Immature natural killer cell (primary cell): ENCODE measurements around the gene SBF2. TPM values are rescaled to one million over a fixed set of nuclear protein-coding genes. Genes with fewer than 3 reads are reported as not detected.

Experiments
- DNase-seq, 3 donors: peaks; one replicate each; pipeline ENCODE4 v3.0.0; 2022; ENCODE audit warnings: mixed read lengths in 1 of 3
- H3K27ac Mint-ChIP-seq, 6 donors: one replicate each; pipeline ENCODE4 v1.8.0; 2020; ENCODE audit warnings: mixed read lengths in 6 of 6, mild to moderate bottlenecking in 5 of 6, inconsistent platforms in 4 of 6, moderate library complexity in 3 of 6
- H3K27me3 Mint-ChIP-seq, 3 donors: one replicate each; pipeline ENCODE4 v1.8.0; 2020 to 2021; ENCODE audit warnings: low read depth in 3 of 3, mild to moderate bottlenecking in 3 of 3, mixed read lengths in 3 of 3, moderate library complexity in 3 of 3, inconsistent platforms in 1 of 3
- H3K36me3 Mint-ChIP-seq, 3 donors: one replicate each; pipeline ENCODE4 v1.8.0; 2020; ENCODE audit warnings: mixed read lengths in 3 of 3, inconsistent platforms in 2 of 3, mild to moderate bottlenecking in 2 of 3
- H3K4me1 Mint-ChIP-seq, 2 donors: one replicate each; pipeline ENCODE4 v1.8.0; 2020; ENCODE audit warnings: inconsistent platforms in 2 of 2, mild to moderate bottlenecking in 2 of 2, mixed read lengths in 2 of 2, moderate library complexity in 1 of 2
- H3K4me3 Mint-ChIP-seq, 5 donors: one replicate each; pipeline ENCODE4 v1.8.0; 2020; ENCODE audit warnings: mild to moderate bottlenecking in 5 of 5, mixed read lengths in 5 of 5, inconsistent platforms in 3 of 5, moderate library complexity in 3 of 5
- H3K9me3 Mint-ChIP-seq, 6 donors: one replicate each; pipeline ENCODE4 v1.8.0; 2020; ENCODE audit warnings: mild to moderate bottlenecking in 6 of 6, mixed read lengths in 6 of 6, inconsistent platforms in 4 of 6, moderate library complexity in 3 of 6
- polyA plus RNA-seq, 3 donors: library from polyadenylated mRNA; unstranded; fragments of 300-500 nt; fragmentation: Illumina TruSeq; gene quantifications; one replicate each; pipeline ENCODE4 v1.2.3, GENCODE V29; 2021

Gene SBF2
- polyA plus RNA-seq, 3 donors from 2014 or later: 3.2 to 6.9 (median 4.7) TPM

DNA sequence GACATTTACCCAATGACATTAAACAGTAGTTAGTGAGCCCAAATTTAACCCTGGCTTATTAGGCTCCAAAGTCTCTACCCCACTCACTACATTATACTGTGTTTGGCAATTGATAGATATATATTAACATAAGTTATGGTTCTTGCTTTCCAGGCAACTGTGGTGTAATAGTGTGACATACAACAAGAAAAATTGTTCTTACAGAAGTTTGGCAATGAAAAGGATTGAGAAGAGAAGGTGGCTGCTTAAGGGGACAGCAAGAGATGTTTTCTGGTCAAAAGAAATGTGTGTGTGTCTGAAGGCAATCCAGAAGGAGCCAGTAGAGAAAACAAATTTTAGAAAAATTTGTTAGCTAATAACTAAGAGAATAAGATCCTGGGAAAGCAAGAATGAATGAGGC lies 497.8 kb downstream of the SBF2 start:
- Mint-ChIP-seq H3K36me3 (peaks cover 0 to 16% (median 7%) of the 10 kb centered on the region in 3 donors), H3K9me3 (no peaks in the 10 kb centered on the region), H3K4me3 (no peak overlapping the region), H3K27ac (no peak overlapping the region), H3K27me3 (no peaks in the 10 kb centered on the region), H3K4me1 (no peaks in the 10 kb centered on the region)
- no peak for DNase-seq

DNA sequence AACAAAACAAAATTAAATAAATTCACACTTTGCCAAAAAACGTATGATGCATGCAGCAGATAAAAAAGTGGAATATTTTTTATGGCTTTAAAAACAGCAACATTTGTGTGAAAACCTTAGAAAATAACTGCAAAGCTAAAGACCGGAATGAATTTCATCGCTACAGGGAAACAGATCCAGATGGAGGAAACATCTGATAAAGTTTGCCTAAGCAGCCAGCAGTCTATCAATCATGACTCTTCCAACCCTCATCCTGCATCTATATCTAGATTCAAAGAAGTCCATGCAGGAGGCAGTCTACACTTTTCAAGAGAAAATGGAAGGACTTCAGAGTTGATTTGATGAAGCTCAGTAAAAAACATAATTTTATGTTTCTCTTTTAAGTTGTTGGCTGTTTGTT lies 503.3 kb downstream of the SBF2 start:
- Mint-ChIP-seq H3K36me3 (peaks cover 3 to 24% (median 19%) of the 10 kb centered on the region in 3 donors), H3K27ac (no peak overlapping the region), H3K4me3 (no peak overlapping the region), H3K4me1 (peaks cover 12 to 15% of the 10 kb centered on the region in 2 donors), H3K9me3 (no peaks in the 10 kb centered on the region), H3K27me3 (peaks cover 0 to 2% (median 0%) of the 10 kb centered on the region in 3 donors)
- no peak for DNase-seq

DNA sequence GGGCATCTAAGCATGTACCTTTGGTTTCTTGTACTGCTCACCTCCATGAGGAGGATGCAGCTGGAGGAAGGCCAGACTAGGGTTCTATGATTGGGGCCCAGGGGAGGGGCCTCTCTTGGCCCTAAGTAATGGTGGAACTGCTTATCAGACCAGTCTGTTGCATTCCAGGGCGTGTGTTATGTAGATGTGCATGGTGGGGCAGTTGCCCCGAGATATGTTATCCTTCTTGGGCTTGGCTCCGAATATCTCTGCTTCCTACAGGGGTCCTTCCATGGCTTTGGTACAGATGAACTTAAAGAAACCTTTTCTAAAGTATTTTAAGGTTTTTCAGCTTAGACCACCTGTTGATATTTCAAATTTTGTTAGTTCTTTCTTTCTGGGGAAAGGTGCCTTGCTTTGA lies 504.1 kb downstream of the SBF2 start:
- H3K27me3 Mint-ChIP-seq: peaks cover 0 to 2% (median 0%) of the 10 kb centered on the region in 3 donors
- H3K9me3 Mint-ChIP-seq: no peaks in the 10 kb centered on the region
- no peak overlapping the region for H3K27ac Mint-ChIP-seq
- H3K4me3 Mint-ChIP-seq: no peak overlapping the region
- DNase-seq: no peak
- H3K4me1 Mint-ChIP-seq: peaks cover 12 to 15% of the 10 kb centered on the region in 2 donors
- H3K36me3 Mint-ChIP-seq: peaks cover 3 to 27% (median 19%) of the 10 kb centered on the region in 3 donors

DNA sequence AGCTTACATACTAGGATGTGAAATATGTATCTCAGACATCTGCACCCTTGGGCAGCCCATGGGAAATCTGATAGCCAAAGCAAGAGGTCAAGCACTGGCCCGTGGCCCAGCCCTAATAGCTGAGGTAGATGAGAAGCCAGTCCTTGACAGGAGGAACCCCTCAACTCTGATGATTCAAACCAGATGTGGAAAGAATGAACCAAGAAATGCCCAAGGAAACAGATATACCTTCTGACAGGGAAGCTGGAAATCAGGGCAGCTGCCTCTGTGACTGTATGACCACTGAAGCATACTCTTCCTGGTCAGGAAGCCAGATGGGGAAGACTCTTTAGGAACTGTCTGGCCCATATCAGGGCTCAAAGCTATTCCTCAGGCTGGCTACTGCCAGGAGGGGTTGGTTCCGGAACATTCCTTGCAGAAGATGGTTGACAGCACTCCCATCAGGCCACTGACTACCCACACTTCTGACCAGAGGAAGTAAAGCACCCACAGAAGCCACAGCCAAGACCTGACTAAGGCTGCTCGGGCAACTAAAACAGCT lies 506.0 kb downstream of the SBF2 start:
- peaks cover 3 to 36% (median 19%) of the 10 kb centered on the region in 3 donors for H3K36me3 Mint-ChIP-seq
- H3K9me3 Mint-ChIP-seq: no peaks in the 10 kb centered on the region

DNA sequence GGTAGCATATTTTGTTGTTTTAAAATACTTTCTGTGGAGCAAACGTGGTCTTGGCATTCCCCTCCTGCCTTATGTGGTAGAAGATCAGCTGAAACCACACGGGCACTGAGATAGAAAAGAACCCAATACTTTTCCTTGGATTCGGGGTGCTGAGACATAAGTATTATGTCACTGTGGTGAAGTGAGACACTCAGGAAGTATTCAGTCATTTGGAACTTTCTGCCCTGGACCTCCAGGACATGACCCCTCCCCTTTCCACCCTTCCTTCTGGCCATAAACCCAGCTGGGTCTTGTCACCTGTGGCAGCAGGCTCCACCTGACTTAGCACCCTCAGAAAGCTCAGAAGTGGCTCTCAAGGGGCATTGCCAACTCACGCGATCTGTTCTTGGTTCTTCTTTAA lies 506.8 kb downstream of the SBF2 start:
- peak overlapping the region in 1 of 6 donors; percentile 28 for H3K27ac Mint-ChIP-seq
- peaks cover 0 to 2% (median 0%) of the 10 kb centered on the region in 3 donors for H3K27me3 Mint-ChIP-seq
- peaks cover 12 to 15% of the 10 kb centered on the region in 2 donors for H3K4me1 Mint-ChIP-seq
- no peak overlapping the region for H3K4me3 Mint-ChIP-seq
- no peaks in the 10 kb centered on the region for H3K9me3 Mint-ChIP-seq
- H3K36me3 Mint-ChIP-seq: peaks cover 3 to 36% (median 19%) of the 10 kb centered on the region in 3 donors
- DNase-seq: no peak

More for the DNA sequence above, 506.0 kb downstream of the SBF2 start:
- Mint-ChIP-seq H3K27me3 (peaks cover 0 to 2% (median 0%) of the 10 kb centered on the region in 3 donors), H3K4me1 (peaks cover 12 to 15% of the 10 kb centered on the region in 2 donors), H3K27ac (no peak overlapping the region), H3K4me3 (peak overlapping the region in 2 of 5 donors; percentile 9 to 25)
- no peak for DNase-seq

DNA sequence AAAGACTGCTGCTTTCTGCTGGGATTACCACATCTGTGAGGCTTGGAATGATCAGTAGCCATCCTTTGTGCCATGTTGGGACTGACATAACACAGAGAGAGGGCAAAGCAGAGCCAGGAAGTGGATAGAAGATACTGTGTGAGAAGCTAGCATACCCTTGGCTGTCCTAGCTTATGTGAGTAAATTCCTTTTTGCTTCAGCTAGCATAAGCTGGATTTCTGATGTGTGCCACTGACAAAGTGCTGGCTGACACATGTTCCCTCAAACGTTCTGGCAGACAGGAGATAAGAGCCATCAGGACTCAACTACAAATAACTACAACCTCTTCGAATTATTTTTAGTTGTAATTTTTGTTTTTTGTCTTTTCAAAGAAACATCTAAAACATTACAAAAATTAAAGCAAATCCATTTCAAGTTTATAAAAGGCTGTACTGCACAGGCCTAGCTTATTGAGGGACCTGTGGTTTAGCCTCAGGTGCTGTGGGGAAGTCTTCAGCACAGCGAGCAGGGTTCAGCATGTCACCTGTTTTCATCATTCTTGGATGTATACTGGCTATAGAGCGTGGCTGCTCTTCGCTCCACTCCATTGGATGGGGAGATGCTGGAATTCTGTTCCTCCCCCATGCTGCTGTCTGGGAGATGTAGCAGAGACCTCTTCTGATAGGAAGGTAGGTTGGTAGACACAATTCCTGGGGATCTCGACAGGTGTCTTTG lies 509.3 kb downstream of the SBF2 start:
- Mint-ChIP-seq H3K27me3 (peaks cover 0 to 2% (median 0%) of the 10 kb centered on the region in 3 donors), H3K4me1 (peaks cover 12 to 15% of the 10 kb centered on the region in 2 donors), H3K27ac (no peak overlapping the region), H3K36me3 (peaks cover 8 to 48% (median 19%) of the 10 kb centered on the region in 3 donors), H3K4me3 (no peak overlapping the region), H3K9me3 (no peaks in the 10 kb centered on the region)
- DNase-seq: no peak

DNA sequence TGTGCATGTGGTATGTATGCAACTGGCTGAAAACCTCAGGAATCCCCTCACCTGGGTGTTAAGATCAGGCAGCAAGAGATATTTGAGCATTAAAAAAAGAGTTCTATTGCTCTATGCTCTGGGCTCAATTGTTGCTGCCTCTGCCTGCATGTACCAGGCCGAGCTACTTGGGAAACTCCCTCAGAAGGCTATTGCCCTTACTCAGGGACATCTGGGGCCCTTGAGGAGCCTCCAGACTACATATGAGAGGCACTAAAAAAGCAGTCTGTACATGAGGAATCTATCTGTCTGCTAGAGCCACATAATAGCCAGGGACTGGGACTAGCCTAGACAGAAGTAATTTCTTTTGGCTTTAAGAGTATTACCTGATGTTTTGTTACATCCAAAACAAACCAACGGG lies 510.0 kb downstream of the SBF2 start:
- Mint-ChIP-seq H3K36me3 (peaks cover 8 to 48% (median 21%) of the 10 kb centered on the region in 3 donors), H3K27ac (no peak overlapping the region), H3K27me3 (peaks cover 0 to 2% (median 0%) of the 10 kb centered on the region in 3 donors), H3K9me3 (no peaks in the 10 kb centered on the region), H3K4me1 (peaks cover 10 to 15% of the 10 kb centered on the region in 2 donors), H3K4me3 (no peak overlapping the region)
- DNase-seq: no peak

DNA sequence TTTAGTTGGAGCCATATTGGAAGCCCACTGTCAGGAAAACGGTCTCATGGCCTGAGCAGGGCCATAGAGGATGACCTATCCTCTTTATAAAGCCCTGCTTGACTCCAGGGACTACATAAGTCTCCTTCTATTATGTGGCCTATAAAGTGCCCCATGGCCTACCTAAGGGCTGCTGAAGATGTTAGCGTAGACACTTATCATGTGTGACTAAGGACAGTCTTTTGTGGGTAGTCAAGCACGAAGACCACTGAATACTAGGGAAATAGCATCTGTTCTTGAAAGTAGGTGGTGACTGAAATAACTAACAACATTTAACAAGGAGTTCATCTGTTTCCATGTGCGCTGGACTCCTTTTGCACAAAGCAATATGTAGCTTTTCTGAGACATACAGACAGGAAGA lies 513.1 kb downstream of the SBF2 start:
- Mint-ChIP-seq H3K27ac (no peak overlapping the region), H3K9me3 (no peaks in the 10 kb centered on the region), H3K4me3 (no peak overlapping the region), H3K27me3 (no peaks in the 10 kb centered on the region), H3K4me1 (no peaks in the 10 kb centered on the region), H3K36me3 (peaks cover 5 to 38% (median 16%) of the 10 kb centered on the region in 3 donors)
- DNase-seq: no peak

DNA sequence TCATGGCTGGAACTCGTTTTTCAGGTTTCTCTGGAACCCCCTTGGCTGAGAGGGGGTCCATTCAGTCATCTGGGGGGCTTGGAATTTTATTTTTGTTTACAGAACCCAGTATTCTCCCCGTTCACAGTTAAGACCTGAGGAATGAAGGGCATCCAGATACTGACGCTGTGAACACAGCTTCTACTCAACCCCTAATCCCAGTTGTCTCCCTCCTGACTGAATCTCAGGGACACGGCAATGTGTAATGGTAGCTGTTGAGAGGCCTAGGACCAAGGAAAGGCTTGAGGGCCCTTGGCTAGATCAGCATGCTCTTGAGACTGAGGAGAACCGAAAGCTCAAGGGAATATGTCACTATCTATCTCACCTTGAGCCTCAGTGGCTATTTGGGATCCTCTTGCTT lies 516.5 kb downstream of the SBF2 start:
- Mint-ChIP-seq H3K4me1 (no peaks in the 10 kb centered on the region), H3K4me3 (no peak overlapping the region), H3K27me3 (no peaks in the 10 kb centered on the region), H3K9me3 (no peaks in the 10 kb centered on the region), H3K36me3 (peaks cover 5 to 26% (median 24%) of the 10 kb centered on the region in 3 donors), H3K27ac (no peak overlapping the region)
- DNase-seq: no peak

DNA sequence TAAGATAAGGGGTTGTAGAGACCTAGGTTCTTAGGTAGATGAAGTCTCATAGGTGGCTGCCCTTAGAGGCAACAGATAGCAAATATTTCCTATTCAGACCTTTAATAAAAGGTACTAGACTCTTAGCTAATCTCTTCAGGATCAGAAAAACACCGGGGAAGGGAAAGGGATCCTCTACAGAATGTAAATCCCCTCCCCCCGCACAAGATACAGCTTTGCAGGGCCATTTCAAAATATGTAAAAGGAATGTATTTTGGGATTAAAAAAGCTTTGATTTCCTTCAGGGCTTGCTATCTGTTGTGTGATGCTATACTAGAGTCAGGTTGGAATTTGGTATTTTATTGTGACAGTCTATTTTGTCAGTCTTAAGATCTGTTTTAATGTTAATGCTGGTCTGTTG lies 517.0 kb downstream of the SBF2 start:
- Mint-ChIP-seq H3K27me3 (no peaks in the 10 kb centered on the region), H3K27ac (no peak overlapping the region), H3K4me1 (no peaks in the 10 kb centered on the region), H3K4me3 (no peak overlapping the region), H3K36me3 (peaks cover 5 to 26% (median 22%) of the 10 kb centered on the region in 3 donors), H3K9me3 (no peaks in the 10 kb centered on the region)
- no peak for DNase-seq

DNA sequence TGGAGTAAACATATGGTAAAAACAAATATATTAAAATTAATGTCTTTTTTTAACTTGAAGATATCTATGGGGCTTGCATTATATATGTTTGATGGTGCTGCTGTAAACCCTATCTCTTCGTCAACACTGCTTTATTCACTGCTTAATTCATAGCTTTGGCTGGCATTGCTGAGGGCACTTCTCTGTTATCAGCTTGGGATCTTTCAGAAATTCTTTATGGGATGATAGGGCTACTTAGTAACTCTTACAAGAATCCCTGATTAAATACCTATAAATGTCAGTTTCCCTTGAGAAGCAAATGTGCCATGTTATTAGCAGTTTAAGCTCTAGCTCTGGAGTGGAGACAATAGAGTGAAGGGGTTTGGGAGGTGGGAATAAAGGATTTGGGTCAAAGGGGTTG lies 517.8 kb downstream of the SBF2 start:
- H3K4me3 Mint-ChIP-seq: no peak overlapping the region
- H3K4me1 Mint-ChIP-seq: no peaks in the 10 kb centered on the region
- DNase-seq: no peak
- H3K36me3 Mint-ChIP-seq: peaks cover 5 to 26% (median 15%) of the 10 kb centered on the region in 3 donors
- no peaks in the 10 kb centered on the region for H3K27me3 Mint-ChIP-seq
- no peaks in the 10 kb centered on the region for H3K9me3 Mint-ChIP-seq
- no peak overlapping the region for H3K27ac Mint-ChIP-seq

DNA sequence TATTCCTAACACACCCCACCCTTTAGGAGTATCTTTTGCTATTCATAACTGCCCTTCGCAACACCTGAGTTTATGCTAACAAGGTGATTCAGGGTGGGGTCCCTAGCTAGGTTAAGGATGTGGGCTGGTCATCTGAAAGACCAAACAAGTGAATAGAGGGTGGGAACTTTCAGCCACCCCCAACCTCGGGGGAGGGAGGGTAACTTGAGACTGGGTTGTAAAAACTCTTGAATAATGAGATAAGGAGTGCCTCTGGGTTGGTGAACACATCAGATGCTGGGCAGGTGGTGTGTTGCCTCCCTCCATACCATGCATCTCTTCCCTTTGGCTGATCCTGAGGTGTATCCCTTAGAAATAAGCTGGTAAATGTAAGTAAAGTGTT lies 518.6 kb downstream of the SBF2 start:
- Mint-ChIP-seq H3K4me1 (no peaks in the 10 kb centered on the region), H3K36me3 (peaks cover 2 to 24% (median 9%) of the 10 kb centered on the region in 3 donors), H3K4me3 (no peak overlapping the region), H3K27me3 (no peaks in the 10 kb centered on the region), H3K27ac (peak overlapping the region in 1 of 6 donors; percentile 66), H3K9me3 (no peaks in the 10 kb centered on the region)
- no peak for DNase-seq

DNA sequence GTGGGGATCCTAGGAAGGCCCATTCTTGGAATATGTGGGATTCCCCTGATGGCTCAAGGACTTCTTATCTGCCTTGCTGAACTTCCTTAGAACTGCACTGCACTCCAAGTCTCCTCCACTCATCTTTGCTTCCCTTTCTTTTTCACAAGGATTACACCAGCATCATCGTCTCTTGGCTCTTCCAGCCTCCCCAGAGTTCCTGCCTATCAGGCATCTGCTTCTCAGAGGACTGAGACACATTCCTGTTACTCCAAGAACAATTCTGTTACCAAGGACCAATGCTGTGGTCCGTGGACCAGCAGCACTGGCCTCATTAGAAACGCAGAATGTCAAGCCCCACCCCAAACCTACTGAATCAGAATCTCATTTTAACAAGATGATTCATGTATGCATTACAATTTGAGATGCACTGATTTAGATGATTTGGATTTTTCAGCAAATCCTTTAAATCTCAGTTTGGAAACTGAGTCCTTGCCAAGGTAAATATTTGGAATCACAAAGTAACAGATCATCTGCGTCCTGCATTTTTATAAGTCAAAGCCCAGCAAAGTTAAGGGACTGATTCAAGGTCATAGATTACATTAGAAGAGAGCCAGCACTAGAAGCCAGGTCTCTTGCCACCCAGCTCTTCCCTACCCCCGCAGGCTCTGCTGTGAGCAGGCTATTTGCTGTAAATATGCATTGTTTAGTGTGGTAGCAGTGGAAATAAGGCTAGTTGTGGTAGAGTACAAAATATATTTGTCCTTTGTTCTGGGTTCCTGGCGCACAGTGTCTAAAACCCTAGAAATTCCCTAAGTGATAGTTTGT lies 519.2 kb downstream of the SBF2 start:
- Mint-ChIP-seq H3K27me3 (no peaks in the 10 kb centered on the region), H3K9me3 (no peaks in the 10 kb centered on the region), H3K4me3 (no peak overlapping the region), H3K4me1 (no peaks in the 10 kb centered on the region), H3K36me3 (peaks cover 0 to 18% (median 3%) of the 10 kb centered on the region in 3 donors), H3K27ac (no peak overlapping the region)
- DNase-seq: no peak

DNA sequence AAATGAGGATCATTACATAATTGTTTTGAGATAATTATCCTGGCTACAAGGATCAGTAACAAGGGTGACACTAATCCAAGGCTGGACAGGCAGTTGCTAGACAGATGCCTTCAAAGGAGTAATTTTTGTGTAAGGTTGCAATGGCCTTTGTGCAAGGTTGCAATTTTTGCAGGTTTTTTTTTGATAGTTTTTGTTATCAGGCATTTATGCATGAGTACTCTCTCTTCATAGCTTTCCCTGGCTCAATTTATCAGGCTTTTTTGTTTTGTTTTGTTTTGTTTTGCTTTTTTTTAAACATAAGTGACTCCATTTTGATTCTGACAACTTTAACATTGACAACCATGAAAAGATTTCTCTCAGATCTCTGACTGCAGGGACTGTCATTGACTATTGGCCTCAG lies 519.9 kb downstream of the SBF2 start:
- Mint-ChIP-seq H3K4me3 (no peak overlapping the region), H3K4me1 (no peaks in the 10 kb centered on the region), H3K9me3 (no peaks in the 10 kb centered on the region), H3K27ac (no peak overlapping the region), H3K36me3 (peaks cover 0 to 14% (median 0%) of the 10 kb centered on the region in 3 donors), H3K27me3 (no peaks in the 10 kb centered on the region)
- DNase-seq: no peak
